NCI-H2171 (cell line): ENCODE results near the gene TTC9B.
"Not testable (repeated sequence)": the region's sequence is repeated elsewhere in the genome, so short reads cannot be mapped to it uniquely, and the experiment has no call there.

ENCODE experiments used
- DNase-seq: peaks from one replicate; lab custom pipeline; 2025; lab: John Stamatoyannopoulos, UW

Gene TTC9B

DNA sequence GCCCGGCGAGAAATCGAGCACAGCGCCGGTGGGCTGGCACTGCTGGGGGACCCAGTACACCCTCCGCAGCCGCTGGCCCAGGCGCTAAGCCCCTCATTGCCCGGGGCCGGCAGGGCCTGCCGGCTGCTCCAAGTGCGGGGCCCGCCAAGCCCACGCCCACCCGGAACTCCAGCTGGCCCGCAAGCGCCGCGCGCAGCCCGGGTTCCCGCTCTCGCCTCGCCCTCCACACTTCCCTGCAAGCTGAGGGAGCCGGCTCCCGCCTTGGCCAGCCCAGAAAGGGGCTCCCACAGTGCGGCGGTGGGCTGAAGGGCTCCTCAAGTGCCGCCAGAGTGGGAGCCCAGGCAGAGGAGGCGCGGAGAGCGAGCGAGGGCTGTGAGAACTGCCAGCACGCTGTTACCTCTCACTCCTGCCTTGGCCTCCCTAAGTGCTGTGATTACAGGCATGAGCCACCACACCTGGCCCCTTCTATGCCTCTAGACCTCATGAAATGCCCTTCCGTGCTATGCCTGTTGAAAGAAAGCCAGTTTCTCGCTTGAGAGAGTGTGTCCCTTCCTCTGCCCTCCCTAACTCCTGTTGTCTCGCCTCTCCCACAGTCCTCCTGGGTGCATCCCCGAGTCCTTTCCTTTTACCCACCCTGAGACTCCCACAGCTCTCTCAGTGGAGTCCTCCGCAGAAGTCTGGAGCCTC lies 47.7 kb downstream of the TTC9B start:
- DNase-seq = not testable (repeated sequence)

DNA sequence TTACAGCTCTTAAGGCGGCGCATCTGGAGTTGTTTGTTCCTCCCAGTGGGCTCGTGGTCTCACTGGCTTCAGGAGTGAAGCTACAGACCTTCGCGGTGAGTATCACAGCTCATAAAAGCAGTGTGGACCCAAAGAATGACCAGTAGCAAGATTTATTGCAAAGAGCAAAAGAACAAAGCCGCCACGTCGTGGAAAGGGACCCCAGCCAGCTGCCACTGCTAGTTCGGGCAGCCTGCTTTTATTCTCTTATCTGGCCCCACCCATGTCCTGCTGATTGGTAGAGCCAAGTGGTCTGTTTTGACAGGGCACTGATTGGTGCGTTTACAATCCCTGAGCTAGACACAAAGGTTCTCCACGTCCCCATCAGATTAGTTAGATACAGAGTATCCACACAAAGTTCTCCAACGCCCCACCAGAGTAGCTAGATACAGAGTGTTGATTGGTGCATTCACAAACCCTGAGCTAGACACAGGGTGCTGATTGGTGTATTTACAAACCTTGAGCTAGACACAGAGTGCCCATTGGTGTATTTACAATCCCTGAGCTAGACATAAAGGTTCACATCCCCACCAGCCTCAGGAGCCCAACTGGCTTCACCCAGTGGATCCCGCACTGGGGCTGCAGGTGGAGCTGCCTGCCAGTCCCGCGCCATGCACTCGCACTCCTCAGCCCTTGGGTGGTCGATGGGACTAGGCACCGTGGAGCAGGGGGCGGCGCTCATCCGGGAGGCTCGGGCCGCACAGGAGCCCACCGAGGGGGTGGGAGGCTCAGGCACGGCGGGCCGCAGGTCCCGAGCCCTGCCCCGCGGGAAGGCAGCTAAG lies 48.5 kb downstream of the TTC9B start:
- DNase-seq = not testable (repeated sequence)
